IMR-90 (cell line): Measurements from ENCODE around the gene ZC3H8. TPM values are rescaled to one million over a fixed set of nuclear protein-coding genes. Genes with fewer than 3 reads are reported as not detected.

Experiments
- ATAC-seq: fragments of 200-7000 bp; cut with Tn5 transposase; 2 replicates; pipeline ENCODE4 v1.9.1; 2020; ENCODE audit warnings: low read depth, mild to moderate bottlenecking, moderate library complexity
- BruUV-seq: library from RNA; stranded (reverse); fragments of 400-500 nt; replicated peaks from 2 replicates; lab custom pipeline; 2021; lab: Mats Ljungman, UMichigan
- CTCF ChIA-PET: fragments of 300-600 bp; formaldehyde crosslinking; extraction: SDS; loops from one replicate; lab custom pipeline; 2021; ENCODE audit warnings: antibody characterized with exemption; lab: Yijun Ruan, JAX
- POLR2A ChIA-PET: fragments of 300-600 bp; sonication (Branson Sonifier 250); formaldehyde crosslinking; loops from one replicate; lab custom pipeline; 2022; ENCODE audit warnings: antibody characterized with exemption; ENCODE audit not compliant: unreplicated experiment; lab: Charles Lee
- DNase-seq: peaks from one replicate; pipeline ENCODE4 v3.0.0; 2013
- H2AFZ ChIP-seq: replicated peaks from 2 replicates; pipeline ENCODE3; 2013; ENCODE audit warnings: low read length, mild to moderate bottlenecking; ENCODE audit not compliant: poor library complexity
- H2AK5ac ChIP-seq: 2 replicates; pipeline ENCODE4 v1.6.1; 2013; ENCODE audit warnings: low read depth, low read length, inconsistent platforms
- H2AK9ac ChIP-seq: replicated peaks from 2 replicates; pipeline ENCODE3; 2013; ENCODE audit warnings: mild to moderate bottlenecking, low read depth, low read length, moderate library complexity; ENCODE audit not compliant: poor library complexity
- H2BK120ac ChIP-seq: 2 replicates; pipeline ENCODE4 v1.6.1; 2013; ENCODE audit warnings: low read depth, low read length, inconsistent platforms
- H2BK15ac ChIP-seq: 3 replicates; pipeline ENCODE4 v1.6.1; 2013; ENCODE audit warnings: low read depth, low read length, inconsistent platforms
- H2BK20ac ChIP-seq: 2 replicates; pipeline ENCODE4 v1.6.1; 2013; ENCODE audit warnings: low read depth, mild to moderate bottlenecking, inconsistent platforms, low read length, moderate library complexity
- H2BK5ac ChIP-seq: 2 replicates; pipeline ENCODE4 v1.6.1; 2013; ENCODE audit warnings: mild to moderate bottlenecking, low read depth, low read length, inconsistent platforms; ENCODE audit not compliant: poor library complexity, severe bottlenecking
- H3K14ac ChIP-seq: replicated peaks from 2 replicates; pipeline ENCODE4 v1.6.1; 2013; ENCODE audit warnings: low read depth, low read length, inconsistent platforms
- H3K18ac ChIP-seq: 2 replicates; pipeline ENCODE4 v1.6.1; 2013; ENCODE audit warnings: low read depth, low read length, control low read depth
- H3K23ac ChIP-seq: 2 replicates; pipeline ENCODE4 v1.6.1; 2013; ENCODE audit warnings: low read depth, low read length, inconsistent platforms
- H3K27ac ChIP-seq: 2 replicates; pipeline ENCODE4 v1.5.1; 2013; ENCODE audit warnings: mild to moderate bottlenecking, control low read depth, low read length; ENCODE audit not compliant: insufficient read depth
- H3K27me3 ChIP-seq: 2 replicates; pipeline ENCODE4 v1.6.1; 2013; ENCODE audit warnings: low read length; ENCODE audit not compliant: control insufficient read depth, insufficient read depth
- H3K36me3 ChIP-seq: 2 replicates; pipeline ENCODE4 v1.6.1; 2013; ENCODE audit warnings: low read length, mixed read lengths; ENCODE audit not compliant: control insufficient read depth, insufficient read depth
- H3K4ac ChIP-seq: 2 replicates; pipeline ENCODE4 v1.6.1; 2013; ENCODE audit warnings: low read depth, low read length, inconsistent platforms
- H3K4me1 ChIP-seq: 2 replicates; pipeline ENCODE4 v1.6.1; 2013; ENCODE audit warnings: low read length, mixed read lengths; ENCODE audit not compliant: control insufficient read depth, insufficient read depth
- H3K4me2 ChIP-seq: 2 replicates; pipeline ENCODE4 v1.6.1; 2013; ENCODE audit warnings: low read depth, mild to moderate bottlenecking, control low read depth, low read length, moderate library complexity
- H3K4me3 ChIP-seq: 2 replicates; pipeline ENCODE4 v1.5.1; 2013; ENCODE audit warnings: low read depth, mild to moderate bottlenecking, control low read depth, low read length, moderate library complexity; ENCODE audit not compliant: insufficient read depth
- H3K56ac ChIP-seq: 2 replicates; pipeline ENCODE4 v1.6.1; 2013; ENCODE audit warnings: low read length, inconsistent platforms; ENCODE audit not compliant: insufficient read depth; ENCODE audit errors: extremely low read depth
- H3K79me1 ChIP-seq, 2 experiments: 2 replicates each; pipeline ENCODE4 v1.6.1; 2013; ENCODE audit warnings: low read length in 2 of 2, inconsistent platforms in 1 of 2, low read depth in 1 of 2
- H3K9ac ChIP-seq: 2 replicates; pipeline ENCODE4 v1.6.1; 2013; ENCODE audit warnings: low read depth, low read length, control low read depth
- H3K9me1 ChIP-seq: 2 replicates; pipeline ENCODE4 v1.6.1; 2013; ENCODE audit warnings: low read length, inconsistent platforms; ENCODE audit not compliant: insufficient read depth
- H3K9me3 ChIP-seq: 2 replicates; pipeline ENCODE4 v1.6.1; 2013; ENCODE audit warnings: low read length; ENCODE audit not compliant: control insufficient read depth, insufficient read depth
- H4K20me1 ChIP-seq: 2 replicates; pipeline ENCODE4 v1.6.1; 2013; ENCODE audit warnings: low read length, inconsistent platforms; ENCODE audit not compliant: insufficient read depth
- H4K5ac ChIP-seq: 2 replicates; pipeline ENCODE4 v1.6.1; 2013; ENCODE audit warnings: mild to moderate bottlenecking, low read depth, low read length, control low read depth
- H4K8ac ChIP-seq, 2 experiments: 2 replicates each; pipeline ENCODE4 v1.6.1; 2013; ENCODE audit warnings: low read depth in 2 of 2, low read length in 2 of 2, control low read depth in 1 of 2, inconsistent platforms in 1 of 2
- H4K91ac ChIP-seq: 2 replicates; pipeline ENCODE4 v1.6.1; 2013; ENCODE audit warnings: low read depth, low read length, inconsistent platforms; ENCODE audit not compliant: insufficient read depth
- CEBPB ChIP-seq: IDR thresholded peaks from 2 replicates; pipeline ENCODE4 v1.6.1; 2012; ENCODE audit warnings: low read depth, low read length, improper control_type of control experiment
- CTCF ChIP-seq: conservative IDR thresholded peaks from 2 replicates; pipeline ENCODE4 v1.5.1; 2012; ENCODE audit warnings: mild to moderate bottlenecking, low read depth, low read length, improper control_type of control experiment
- FOS ChIP-seq: fragments of 150-350 bp; IDR thresholded peaks from 2 replicates; pipeline ENCODE4 v1.6.1; 2016; ENCODE audit warnings: low read depth, low read length
- MAFK ChIP-seq: IDR thresholded peaks from 2 replicates; pipeline ENCODE4 v1.6.1; 2012; ENCODE audit warnings: low read depth, low read length, improper control_type of control experiment
- POLR2A ChIP-seq: IDR thresholded peaks from 2 replicates; pipeline ENCODE4 v1.6.1; 2012; ENCODE audit warnings: mild to moderate bottlenecking, low read depth, low read length
- RAD21 ChIP-seq: IDR thresholded peaks from 2 replicates; pipeline ENCODE4 v1.6.1; 2012; ENCODE audit warnings: low read length, improper control_type of control experiment
- RCOR1 ChIP-seq: IDR thresholded peaks from 2 replicates; pipeline ENCODE4 v1.6.1; 2012; ENCODE audit warnings: mild to moderate bottlenecking, low read length, improper control_type of control experiment; ENCODE audit not compliant: insufficient replicate concordance
- RFX5 ChIP-seq: IDR thresholded peaks from 2 replicates; pipeline ENCODE4 v1.8.0; 2012; ENCODE audit warnings: low read depth, mild to moderate bottlenecking, low read length, moderate library complexity
- dilution Hi-C: fragments of 300-500 bp; cut with HindIII; formaldehyde crosslinking; loops from one replicate; pipeline ENCODE4 v1.14.3; 2018; ENCODE audit warnings: low sequenced_read_pairs; ENCODE audit not compliant: unreplicated experiment
- in situ Hi-C: fragments of 300-500 bp; cut with MboI; formaldehyde crosslinking; loops from 3 replicates; pipeline ENCODE4 v1.14.3; 2019; ENCODE audit warnings: low sequenced_read_pairs, inconsistent platforms, mixed read lengths
- intact Hi-C: fragments of 100-400 bp; cut with micrococcal nuclease; formaldehyde crosslinking; loops from 2 replicates; pipeline ENCODE4 v1.10.0; 2022
- polyA plus RNA-seq, 3 experiments: library from polyadenylated mRNA; depleted of rRNA; stranded (reverse); fragments of >200 nt; gene quantifications; 2 replicates each; pipeline ENCODE4 v1.2.3, GENCODE V29; 2012; ENCODE audit warnings: low replicate concordance in 1 of 3
- total RNA-seq: library from RNA; depleted of rRNA; stranded (reverse); fragments of >200 nt; gene quantifications from 2 replicates; pipeline ENCODE4 v1.2.3, GENCODE V29; 2012

Gene ZC3H8
- total and polyA plus RNA-seq, 2 of the 4 experiments (the other 2 are of a cell fraction), result 0.18 to 1.6 TPM

DNA sequence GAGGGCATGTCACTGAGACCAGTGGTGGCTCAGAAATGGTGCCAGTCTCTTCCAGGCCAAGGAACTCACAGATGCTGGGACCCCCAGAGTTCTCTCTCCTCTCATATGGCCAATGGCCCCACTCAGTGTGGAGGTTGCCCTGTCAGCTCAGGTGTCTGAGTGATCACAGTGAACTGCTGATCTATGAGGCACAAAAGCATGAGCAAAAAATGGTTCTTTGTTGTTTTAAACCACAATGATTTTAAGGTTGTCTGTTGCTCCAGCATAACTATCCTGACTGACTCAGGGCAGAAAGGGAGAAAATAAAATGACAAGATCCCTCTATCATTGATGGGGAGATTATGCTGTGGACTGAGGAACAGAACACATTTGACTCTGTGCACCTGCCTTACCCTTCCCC, 58.9 kb downstream of the ZC3H8 start:
- TF ChIP-seq MAFK (no peak), CEBPB (no peak), RAD21 (no peak), FOS (no peak), POLR2A (no peak), CTCF (no peak), RFX5 (no peak), RCOR1 (no peak)
- CTCF ChIA-PET, result no interaction called here
- Histone ChIP-seq H2BK15ac (no peak overlapping the region), H3K36me3 (no peaks in the 10 kb centered on the region), H2AK5ac (no peak overlapping the region), H4K20me1 (no peaks in the 10 kb centered on the region), H2AK9ac (no peak overlapping the region), H4K8ac (no peak overlapping the region), H3K79me1 (no peaks in the 10 kb centered on the region), H3K18ac (no peak overlapping the region), H3K27ac (no peak overlapping the region), H3K27me3 (peaks cover 30% of the 10 kb centered on the region), H2BK5ac (no peak overlapping the region), H3K4me1 (no peaks in the 10 kb centered on the region), H3K4me3 (no peak overlapping the region), H2AFZ (no peak overlapping the region), H2BK120ac (no peak overlapping the region), H4K91ac (no peak overlapping the region), H3K9me1 (no peaks in the 10 kb centered on the region), H3K4me2 (no peak overlapping the region), H3K23ac (no peak overlapping the region), H3K56ac (no peak overlapping the region), H4K5ac (no peak overlapping the region), H3K9me3 (no peaks in the 10 kb centered on the region), H3K14ac (no peak overlapping the region), H3K9ac (no peak overlapping the region), H3K4ac (no peak overlapping the region), H2BK20ac (no peak overlapping the region)
- BruUV-seq, result no TSS peak
- ATAC-seq (no peak), DNase-seq (no peak)
- intact Hi-C loops, result no loop called here
- in situ Hi-C loops, result no loop called here
- POLR2A ChIA-PET, result no interaction called here
- dilution Hi-C loops, result no loop called here
